ENCODE data around the gene CDH23. TPM values are rescaled to one million over a fixed set of nuclear protein-coding genes. Genes with fewer than 3 reads are reported as not detected.

The CDH23 gene
- total and polyA plus RNA-seq, 2 of the 8 experiments (the other 6 are each of a cell fraction or from before 2014, with no cell fraction given) = 1.9 to 4.9 TPM

GRCh38 chr10:71777213-71777985 is 380.7 kb downstream of the CDH23 start:
- POLR2A ChIA-PET (ENCODE audit: partially characterized antibody) = no interaction called here
- 93% methylated on average over 16 of the region's 17 CpGs; no CpG with 5 or more reads in 1 of the 2 experiments for WGBS, 2 experiments (ENCODE audit: extremely low coverage in 1 of 2, insufficient coverage in 1 of 2, insufficient read length in 1 of 2, insufficient replicate concordance in 2 of 2, low coverage in 1 of 2, low lambda C conversion rate in 2 of 2, missing lambda C conversion rate in 1 of 2)
- H3K18ac ChIP-seq (ENCODE audit: extremely low read depth, low read length) = no peak overlapping the region

More at GRCh38 chr10:71777213-71777985, 380.7 kb downstream of the CDH23 start:
- Histone ChIP-seq H3K27me3 (replicated peaks in 1 of 4; ENCODE audit: control insufficient read depth in 3 of 4, extremely low read depth in 1 of 4, insufficient read depth in 3 of 4, low read length in 3 of 4) (peaks cover 3 to 17% (median 12%) of the 10 kb centered on the region in 4 experiments; a peak in 6 of 7 replicates), H3K9me3 (ENCODE audit: insufficient read depth in 2 of 2, low read depth in 1 of 2, low read length in 1 of 2) (0 out of 4 replicates have a peak, but pooled peaks cover 0 to 6% of the 10 kb centered on the region in 2 experiments), H3K4me1 (replicated peaks in 1 of 4; ENCODE audit: control insufficient read depth in 3 of 4, insufficient read depth in 4 of 4, low read length in 3 of 4) (peaks cover 0 to 7% (median under 1%) of the 10 kb centered on the region in 4 experiments; a peak in 3 of 7 replicates), H2AK5ac (ENCODE audit: low read depth, low read length) (no peak overlapping the region), H3K27ac (ENCODE audit: low read depth, low read length) (no peak overlapping the region), H2BK15ac (ENCODE audit: low read length) (no peak overlapping the region), H3K14ac (ENCODE audit: insufficient read length) (no peak overlapping the region), H4K5ac (ENCODE audit: insufficient read length, low read depth, low read length) (no peak overlapping the region), H2AFZ (ENCODE audit: low read length) (no peak overlapping the region), H3K4me2 (ENCODE audit: insufficient read depth in 1 of 2, low read depth in 2 of 2, low read length in 2 of 2) (no peak overlapping the region), H3K23me2 (ENCODE audit: low read depth, low read length) (no peaks in the 10 kb centered on the region; the same call in 1 of the 2 replicates), H3K4me3 (ENCODE audit: extremely low read depth in 1 of 4, insufficient read depth in 2 of 4, low read depth in 3 of 4, low read length in 4 of 4) (no peak overlapping the region), H3K9ac (replicated peaks in 1 of 4; ENCODE audit: extremely low read depth in 1 of 4, low read depth in 3 of 4, low read length in 3 of 4) (no peak overlapping the region), H3K36me3 (ENCODE audit: control insufficient read depth in 2 of 4, insufficient read depth in 4 of 4, low read length in 3 of 4) (no peaks in the 10 kb centered on the region), H4K91ac (replicated peaks; ENCODE audit: insufficient read length, low read length) (no peak overlapping the region), H2BK20ac (ENCODE audit: low read length) (no peak overlapping the region), H3K4ac (replicated peaks; ENCODE audit: insufficient read length, low read depth, low read length) (no peak overlapping the region), H3K23ac (ENCODE audit: insufficient read length) (no peak overlapping the region), H3K79me1 (ENCODE audit: low read depth, low read length) (no peaks in the 10 kb centered on the region; the same call in 1 of the 2 replicates), H4K8ac (ENCODE audit: extremely low read depth, insufficient read depth, low read length) (no peak overlapping the region), H4K20me1 (replicated peaks in 1 of 2; ENCODE audit: control insufficient read depth in 1 of 2, insufficient read depth in 2 of 2, low read length in 2 of 2) (peaks cover 0 to 2% of the 10 kb centered on the region in 2 experiments), H2BK5ac (ENCODE audit: low read depth, low read length) (no peak overlapping the region), H2BK12ac (ENCODE audit: low read depth, low read length) (no peak overlapping the region), H3K79me2 (ENCODE audit: control insufficient read depth in 1 of 2, insufficient read depth in 2 of 2, low read length in 2 of 2) (no peaks in the 10 kb centered on the region), H3K56ac (replicated peaks; ENCODE audit: insufficient read length, low read depth, low read length) (no peak overlapping the region), H2BK120ac (replicated peaks; ENCODE audit: low read depth, low read length) (no peak overlapping the region)
- no peak for TF ChIP-seq ZNF274 (IDR thresholded peaks at IDR 0.05; ENCODE audit: borderline replicate concordance, extremely low read depth, low read length)
- no peak for TF ChIP-seq RAD21 (IDR thresholded peaks at IDR 0.05 in 1 of 2, conservative IDR thresholded peaks at IDR 0.05 in 1 of 2; ENCODE audit: low read depth in 2 of 2, low read length in 2 of 2)
- TF ChIP-seq FOSL1 (IDR thresholded peaks at IDR 0.05; ENCODE audit: insufficient read depth, low read depth, low read length) = no peak
- FAIRE-seq = no peak
- CTCF ChIA-PET (ENCODE audit: partially characterized antibody) = interaction anchor here (0.7 to 7.1 kb wide), 8 partner anchors 9 to 41 kb away, joined by 3 to 44 read pairs (median 4); no protein-coding TSS in a partner anchor
- no peak for DNase-seq (ENCODE audit: low read depth in 1 of 2, low spot score in 2 of 2)
